MM.1S (cell line): ENCODE data around the gene ACTR1B.

ENCODE experiments used
- DNase-seq: peaks from one replicate; pipeline ENCODE4 v3.0.0-alpha.2; 2015
- H2AFZ ChIP-seq: fragments of 300-600 bp; sonication (generic); 2 replicates; pipeline ENCODE4 v1.6.0; 2016; ENCODE audit warnings: antibody characterized with exemption, low read length
- H3F3A ChIP-seq: fragments of 300-600 bp; sonication (generic); 2 replicates; pipeline ENCODE4 v1.6.1; 2016; ENCODE audit warnings: mild to moderate bottlenecking, antibody characterized with exemption, low read length, moderate library complexity, mixed read lengths; ENCODE audit not compliant: insufficient read depth
- H3K27ac ChIP-seq: fragments of 300-600 bp; sonication (generic); 2 replicates; pipeline ENCODE4 v1.5.1; 2016; ENCODE audit warnings: mild to moderate bottlenecking, low read length
- H3K27me3 ChIP-seq: fragments of 300-600 bp; sonication (generic); replicated peaks from 2 replicates; pipeline ENCODE4 v1.6.0; 2016; ENCODE audit warnings: low read length; ENCODE audit not compliant: insufficient read depth
- H3K36me3 ChIP-seq: fragments of 300-600 bp; sonication (generic); replicated peaks from 2 replicates; pipeline ENCODE4 v1.6.1; 2016; ENCODE audit warnings: mild to moderate bottlenecking, low read length, mixed read lengths; ENCODE audit not compliant: insufficient read depth
- H3K4me1 ChIP-seq: fragments of 300-600 bp; sonication (generic); 2 replicates; pipeline ENCODE4 v1.6.1; 2016; ENCODE audit warnings: low read length, mixed read lengths
- H3K4me2 ChIP-seq: fragments of 300-600 bp; sonication (generic); 2 replicates; pipeline ENCODE4 v1.6.0; 2016; ENCODE audit warnings: low read depth, low read length
- H3K4me3 ChIP-seq: fragments of 300-600 bp; sonication (generic); 2 replicates; pipeline ENCODE4 v1.5.1; 2016; ENCODE audit warnings: low read length, mixed read lengths
- H3K79me2 ChIP-seq: fragments of 300-600 bp; sonication (generic); 2 replicates; pipeline ENCODE4 v1.6.1; 2016; ENCODE audit warnings: mixed run types, low read length, mixed read lengths
- H3K9ac ChIP-seq: fragments of 300-600 bp; sonication (generic); 2 replicates; pipeline ENCODE4 v1.6.1; 2016; ENCODE audit warnings: low read length, mixed read lengths
- H3K9me2 ChIP-seq: fragments of 300-600 bp; sonication (generic); replicated peaks from 2 replicates; pipeline ENCODE4 v1.6.1; 2016; ENCODE audit warnings: mild to moderate bottlenecking, low read length, mixed read lengths; ENCODE audit not compliant: insufficient read depth
- H3K9me3 ChIP-seq: fragments of 300-600 bp; sonication (generic); replicated peaks from 2 replicates; pipeline ENCODE4 v1.6.1; 2016; ENCODE audit warnings: mild to moderate bottlenecking, low read length, mixed read lengths; ENCODE audit not compliant: insufficient read depth
- H4K20me1 ChIP-seq: fragments of 300-600 bp; sonication (generic); 2 replicates; pipeline ENCODE4 v1.6.1; 2016; ENCODE audit warnings: mild to moderate bottlenecking, low read length, moderate library complexity, mixed read lengths; ENCODE audit not compliant: insufficient read depth
- EZH2 ChIP-seq: fragments of 300-600 bp; sonication (generic); optimal IDR thresholded peaks from 2 replicates; pipeline ENCODE3; 2017; ENCODE audit warnings: low read depth, mild to moderate bottlenecking, antibody characterized with exemption, low read length, mixed read lengths
- EZH2phosphoT487 ChIP-seq: fragments of 300-600 bp; sonication (generic); IDR thresholded peaks from 2 replicates; pipeline ENCODE4 v1.6.1; 2018; ENCODE audit warnings: antibody characterized with exemption, low read length
- TF ChIP-seq, protein P1 (sequence below): fragments of 300-600 bp; sonication (generic); IDR thresholded peaks from 2 replicates; pipeline ENCODE4 v1.5.1; 2016; ENCODE audit warnings: antibody characterized with exemption, low read length, mixed read lengths

The ACTR1B gene

DNA sequence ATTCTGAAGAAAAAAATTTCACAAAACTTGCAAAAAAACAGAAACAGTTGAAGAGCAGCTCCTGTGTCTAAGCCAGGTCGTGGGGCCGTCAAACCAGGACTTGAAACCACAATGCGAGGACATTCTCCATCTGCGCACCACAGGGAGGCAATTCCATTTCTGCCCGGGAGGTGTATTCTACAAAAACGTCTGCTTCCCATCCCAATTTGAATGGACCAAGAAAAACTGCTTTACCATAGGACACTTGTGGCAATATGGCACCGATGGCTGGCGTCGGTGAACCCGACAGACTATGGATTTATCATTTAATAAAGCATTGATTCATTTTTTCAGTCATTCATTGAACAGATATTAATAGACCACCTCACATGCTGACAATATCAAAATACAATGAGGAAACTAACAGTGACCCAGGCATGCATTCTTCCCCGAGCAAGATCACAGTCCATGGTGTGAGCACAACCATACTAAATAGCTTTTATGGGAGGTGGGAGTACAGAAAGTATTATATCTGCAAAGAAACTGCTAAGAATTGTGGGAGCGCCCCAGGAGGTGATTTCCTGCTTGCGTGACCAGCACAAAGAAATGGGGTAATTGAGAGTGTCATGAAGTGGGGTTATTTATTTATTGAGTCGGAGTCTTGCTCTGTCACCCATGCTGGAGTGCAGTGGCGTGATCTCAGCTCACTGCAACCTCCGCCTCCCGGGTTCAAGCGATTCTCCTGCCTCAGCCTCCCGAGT, 39.1 kb upstream of the ACTR1B start:
- TF ChIP-seq EZH2, result no peak
- TF ChIP-seq, protein P1, sequence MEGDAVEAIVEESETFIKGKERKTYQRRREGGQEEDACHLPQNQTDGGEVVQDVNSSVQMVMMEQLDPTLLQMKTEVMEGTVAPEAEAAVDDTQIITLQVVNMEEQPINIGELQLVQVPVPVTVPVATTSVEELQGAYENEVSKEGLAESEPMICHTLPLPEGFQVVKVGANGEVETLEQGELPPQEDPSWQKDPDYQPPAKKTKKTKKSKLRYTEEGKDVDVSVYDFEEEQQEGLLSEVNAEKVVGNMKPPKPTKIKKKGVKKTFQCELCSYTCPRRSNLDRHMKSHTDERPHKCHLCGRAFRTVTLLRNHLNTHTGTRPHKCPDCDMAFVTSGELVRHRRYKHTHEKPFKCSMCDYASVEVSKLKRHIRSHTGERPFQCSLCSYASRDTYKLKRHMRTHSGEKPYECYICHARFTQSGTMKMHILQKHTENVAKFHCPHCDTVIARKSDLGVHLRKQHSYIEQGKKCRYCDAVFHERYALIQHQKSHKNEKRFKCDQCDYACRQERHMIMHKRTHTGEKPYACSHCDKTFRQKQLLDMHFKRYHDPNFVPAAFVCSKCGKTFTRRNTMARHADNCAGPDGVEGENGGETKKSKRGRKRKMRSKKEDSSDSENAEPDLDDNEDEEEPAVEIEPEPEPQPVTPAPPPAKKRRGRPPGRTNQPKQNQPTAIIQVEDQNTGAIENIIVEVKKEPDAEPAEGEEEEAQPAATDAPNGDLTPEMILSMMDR, result no peak
- no peak for TF ChIP-seq EZH2phosphoT487
- Histone ChIP-seq H3K9ac (no peak overlapping the region), H3K36me3 (no peaks in the 10 kb centered on the region), H3K4me3 (no peak overlapping the region), H3K27me3 (no peaks in the 10 kb centered on the region), H3K9me2 (no peaks in the 10 kb centered on the region), H3K27ac (no peak overlapping the region), H2AFZ (no peak overlapping the region), H3K79me2 (no peaks in the 10 kb centered on the region), H3K4me1 (no peaks in the 10 kb centered on the region), H4K20me1 (no peaks in the 10 kb centered on the region), H3F3A (no peaks in the 10 kb centered on the region), H3K4me2 (no peak overlapping the region), H3K9me3 (no peaks in the 10 kb centered on the region)
- DNase-seq, result no peak

DNA sequence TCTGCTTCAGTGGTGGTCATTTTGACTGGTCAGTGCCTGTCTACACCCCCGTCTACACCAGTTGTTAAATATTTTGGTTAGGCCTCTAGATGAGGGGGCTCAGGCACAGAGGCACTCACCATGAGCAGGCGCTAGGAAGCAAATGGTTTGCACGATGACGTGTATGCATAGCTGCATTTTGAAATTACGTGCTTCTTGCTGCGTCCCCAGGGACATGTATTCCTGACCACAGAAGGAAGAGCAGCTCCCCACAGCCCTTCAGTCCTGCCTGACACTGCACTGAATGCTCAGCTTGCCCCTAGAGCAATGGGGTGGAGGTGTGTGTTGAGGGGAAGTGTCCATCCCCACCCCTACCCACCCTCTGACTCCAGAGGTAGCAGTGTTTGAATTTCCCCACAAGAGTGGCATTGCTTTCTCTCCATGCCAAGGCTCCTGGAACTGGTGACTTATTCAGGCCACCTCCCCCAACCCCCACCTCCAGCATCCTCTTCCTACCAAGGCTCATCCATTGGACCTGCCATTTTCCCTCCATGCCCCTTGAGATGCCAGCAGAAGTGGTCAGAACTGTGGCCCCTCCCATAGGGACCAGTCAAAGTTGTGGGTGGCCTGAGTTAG, 38.1 kb upstream of the ACTR1B start:
- Histone ChIP-seq H3K9ac (no peak overlapping the region), H3K9me3 (no peaks in the 10 kb centered on the region), H3F3A (no peaks in the 10 kb centered on the region), H3K4me1 (no peaks in the 10 kb centered on the region), H3K9me2 (no peaks in the 10 kb centered on the region), H3K4me3 (no peak overlapping the region), H2AFZ (no peak overlapping the region), H3K36me3 (no peaks in the 10 kb centered on the region), H3K27me3 (no peaks in the 10 kb centered on the region), H4K20me1 (no peaks in the 10 kb centered on the region), H3K4me2 (no peak overlapping the region), H3K27ac (no peak overlapping the region), H3K79me2 (no peaks in the 10 kb centered on the region)
- TF ChIP-seq EZH2phosphoT487 (no peak), EZH2 (no peak)
- TF ChIP-seq, protein P1, result no peak
- no peak for DNase-seq

DNA sequence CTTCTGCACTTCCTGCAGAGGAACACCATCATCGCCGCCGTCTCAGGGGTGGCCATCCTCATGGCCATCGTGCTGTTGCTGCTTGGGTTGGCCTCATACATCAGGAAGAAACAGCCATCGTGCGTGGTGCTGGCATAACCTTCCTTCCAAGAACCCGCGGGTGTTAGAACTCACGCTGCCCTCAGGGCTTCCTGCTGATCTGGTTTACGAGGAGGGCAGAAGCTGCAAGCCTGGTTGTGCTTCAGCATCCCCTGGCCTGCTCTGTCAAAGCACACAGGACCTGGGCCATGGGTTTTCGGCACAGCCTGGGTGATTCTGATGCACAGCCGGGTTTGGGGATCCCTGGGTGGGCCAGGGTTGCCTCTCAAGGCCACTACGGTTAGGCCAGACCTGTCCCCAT, 37.3 kb upstream of the ACTR1B start:
- H3K9me3 ChIP-seq, result no peaks in the 10 kb centered on the region
- H3K36me3 ChIP-seq, result no peaks in the 10 kb centered on the region
- H4K20me1 ChIP-seq, result no peaks in the 10 kb centered on the region
- TF ChIP-seq, protein P1, result no peak
- TF ChIP-seq EZH2phosphoT487, result no peak
- TF ChIP-seq EZH2, result no peak
- no peak for DNase-seq
- no peak overlapping the region for H3K27ac ChIP-seq
- H3K27me3 ChIP-seq, result no peaks in the 10 kb centered on the region
- H3K9me2 ChIP-seq, result no peaks in the 10 kb centered on the region
- no peak overlapping the region for H2AFZ ChIP-seq
- no peaks in the 10 kb centered on the region for H3F3A ChIP-seq
- H3K79me2 ChIP-seq, result no peaks in the 10 kb centered on the region
- no peak overlapping the region for H3K4me2 ChIP-seq
- H3K4me1 ChIP-seq, result no peaks in the 10 kb centered on the region
- no peak overlapping the region for H3K4me3 ChIP-seq
- no peak overlapping the region for H3K9ac ChIP-seq
